Lung (tissue), 12 donors: Measurements from ENCODE around the gene UQCRH. TPM values are rescaled to one million over a fixed set of nuclear protein-coding genes. Genes with fewer than 3 reads are reported as not detected.
"Not testable (repeated sequence)": the region's sequence is repeated elsewhere in the genome, so short reads cannot be mapped to it uniquely, and the experiment has no call there.

Source experiments
- ATAC-seq: fragments of 200-7000 bp; cut with Tn5 transposase; one replicate; pipeline ENCODE4 v1.9.1; 2020; ENCODE audit warnings: moderate number of reproducible peaks; ENCODE audit not compliant: insufficient read depth, low FRiP score
- DNase-seq, 3 donors: peaks; one replicate each; pipeline ENCODE4 v3.0.0-alpha.2; 2013 to 2017
- H3K27ac ChIP-seq, 2 donors: one replicate each; pipeline ENCODE4 v1.5.1; 2013; ENCODE audit warnings: mild to moderate bottlenecking in 2 of 2, moderate library complexity in 2 of 2, control low read depth in 1 of 2, inconsistent platforms in 1 of 2, low read depth in 1 of 2, low read length in 1 of 2
- H3K27me3 ChIP-seq, 3 donors: one replicate each; pipeline ENCODE4 v1.5.1; 2013; ENCODE audit warnings: low read length in 2 of 3; ENCODE audit not compliant: control insufficient read depth in 3 of 3, insufficient read depth in 3 of 3
- H3K36me3 ChIP-seq, 4 donors: one replicate each; pipeline ENCODE4 v1.5.1; 2013; ENCODE audit warnings: low read length in 4 of 4, mild to moderate bottlenecking in 1 of 4, moderate library complexity in 1 of 4; ENCODE audit not compliant: control insufficient read depth in 4 of 4, insufficient read depth in 4 of 4
- H3K4me1 ChIP-seq, 5 donors: one replicate each; pipeline ENCODE4 v1.5.1; 2013; ENCODE audit warnings: low read length in 5 of 5, mild to moderate bottlenecking in 2 of 5, moderate library complexity in 1 of 5; ENCODE audit not compliant: control insufficient read depth in 5 of 5, insufficient read depth in 5 of 5
- H3K4me3 ChIP-seq: one replicate; pipeline ENCODE4 v1.5.1; 2013; ENCODE audit warnings: mild to moderate bottlenecking, control low read depth, moderate library complexity
- H3K9ac ChIP-seq, 2 donors: one replicate each; pipeline ENCODE4 v1.5.1; 2013; ENCODE audit warnings: low read length in 2 of 2, control low read depth in 1 of 2; ENCODE audit not compliant: insufficient read depth in 1 of 2
- H3K9me3 ChIP-seq, 4 donors: one replicate each; pipeline ENCODE4 v1.5.1; 2013; ENCODE audit warnings: low read length in 3 of 4, mild to moderate bottlenecking in 1 of 4, moderate library complexity in 1 of 4; ENCODE audit not compliant: control insufficient read depth in 4 of 4, insufficient read depth in 3 of 4
- CTCF ChIP-seq: IDR thresholded peaks from 2 replicates; pipeline ENCODE4 v1.5.1; 2012; ENCODE audit warnings: mild to moderate bottlenecking; ENCODE audit errors: control extremely low read depth, extremely low read depth
- WGBS, 2 donors: extraction: QIAGEN DNeasy Blood & Tissue Kit; methylation state at CpG; one replicate each; pipeline ENCODE4 v1.1.7; 2013; 5-methylcytosine and 5-hydroxymethylcytosine counted together
- polyA plus RNA-seq, 2 donors: library from polyadenylated mRNA; stranded (reverse); fragments of 200-250 nt; gene quantifications; one replicate each; pipeline ENCODE4 v1.2.1, GENCODE V29; 2013
- total RNA-seq, 2 donors: library from RNA; depleted of rRNA in 1 of 2; stranded (reverse); fragments of >200 nt in 1 of 2; gene quantifications; one replicate each; pipeline ENCODE4 v1.2.1, GENCODE V29; 2014 to 2021
- donor health status: control.
- donor health status: control.
- donor health status: Bipolar disorder and iron deficiency.
- donor health status: healthy.
- donor health status: DM: yes; HTN: yes; CAD: no.

Gene UQCRH
- total and polyA plus RNA-seq, 4 donors = 159 to 400 (median 304) TPM

- Histone ChIP-seq H3K27ac (no peak overlapping the region), H3K27me3 (no peaks in the 10 kb centered on the region), H3K4me1 (no peaks in the 10 kb centered on the region), H3K9me3 (no peaks in the 10 kb centered on the region), H3K4me3 (no peak overlapping the region), H3K36me3 (peaks cover 15 to 44% (median 30%) of the 10 kb centered on the region in 4 donors), H3K9ac (no peak overlapping the region)
- 92 to 94% methylated on average over 3 of the region's 3 CpGs for WGBS, 2 donors
- no peak for TF ChIP-seq CTCF
- no peak for ATAC-seq
- no peak for DNase-seq
Measured at GRCh38 chr1:46362158-46362557, 58.7 kb downstream of the UQCRH start.

- DNase-seq (no peak), ATAC-seq (no peak)
- H3K4me3 ChIP-seq = no peak overlapping the region
- no peak for TF ChIP-seq CTCF
- H3K9ac ChIP-seq = no peak overlapping the region
- no peaks in the 10 kb centered on the region for H3K9me3 ChIP-seq
- H3K36me3 ChIP-seq = peaks cover 13 to 41% (median 28%) of the 10 kb centered on the region in 4 donors
- H3K27ac ChIP-seq = no peak overlapping the region
- H3K27me3 ChIP-seq = no peaks in the 10 kb centered on the region
- no peaks in the 10 kb centered on the region for H3K4me1 ChIP-seq
- 97 to 99% methylated on average over 5 of the region's 5 CpGs for WGBS, 2 donors
Measured at GRCh38 chr1:46363121-46363520, 59.6 kb downstream of the UQCRH start.

- H3K4me1 ChIP-seq = no peaks in the 10 kb centered on the region
- H3K9ac ChIP-seq = no peak overlapping the region
- H3K27me3 ChIP-seq = no peaks in the 10 kb centered on the region
- no peak overlapping the region for H3K27ac ChIP-seq
- no peak overlapping the region for H3K4me3 ChIP-seq
- peaks cover 14 to 43% (median 28%) of the 10 kb centered on the region in 4 donors for H3K36me3 ChIP-seq
- H3K9me3 ChIP-seq = no peaks in the 10 kb centered on the region
- 87 to 89% methylated on average over 5 of the region's 5 CpGs for WGBS, 2 donors
- DNase-seq (no peak), ATAC-seq (no peak)
- TF ChIP-seq CTCF = no peak
Measured at GRCh38 chr1:46364612-46365011, 61.1 kb downstream of the UQCRH start.

GRCh38 chr1:46365796-46366195 is 62.3 kb downstream of the UQCRH start:
- not testable (repeated sequence) for H3K9me3 ChIP-seq, H3K4me3 ChIP-seq, DNase-seq, H3K27ac ChIP-seq, H3K9ac ChIP-seq, H3K27me3 ChIP-seq, H3K4me1 ChIP-seq, ATAC-seq
- H3K36me3 ChIP-seq = peaks cover 14 to 39% (median 26%) of the 10 kb centered on the region in 4 donors
- WGBS, 2 donors = 95 to 97% methylated on average over 8 of the region's 8 CpGs

Other genes starting within 250 kb of the UQCRH start
- 10 to 100 TPM; 14.0 to 36.7 TPM for gene PIK3R3, start 171.1 kb upstream of the UQCRH start, total RNA-seq
- 10 to 100 TPM in 1 of 2 donors, 1 to 10 TPM in 1; 9.1 to 20.1 TPM for gene PIK3R3, start 171.1 kb upstream of the UQCRH start, polyA plus RNA-seq
- gene TSPAN1, start 128.6 kb upstream of the UQCRH start, total RNA-seq = 100 to 1,000 TPM in 1 of 2 donors, 10 to 100 TPM in 1; 45.3 to 174 TPM
- 100 to 1,000 TPM; 105 to 174 TPM for gene TSPAN1, start 128.6 kb upstream of the UQCRH start, polyA plus RNA-seq
- gene P3R3URF, start 127.2 kb upstream of the UQCRH start, total RNA-seq = not detected
- not detected for gene P3R3URF, start 127.2 kb upstream of the UQCRH start, polyA plus RNA-seq
- 10 to 100 TPM; 34.6 to 70.2 TPM for gene POMGNT1, start 105.3 kb upstream of the UQCRH start, total RNA-seq
- gene POMGNT1, start 105.3 kb upstream of the UQCRH start, polyA plus RNA-seq = 10 to 100 TPM; 40.4 to 49.1 TPM
- 1 to 10 TPM in 1 of 2 donors, under 1 TPM in 1; 0.63 to 2.8 TPM for gene LURAP1, start 100.4 kb upstream of the UQCRH start, total RNA-seq
- gene LURAP1, start 100.4 kb upstream of the UQCRH start, polyA plus RNA-seq = 1 to 10 TPM in 1 of 2 donors, under 1 TPM in 1; 0.41 to 1.2 TPM
- 1 to 10 TPM; 2.1 to 2.2 TPM for gene RAD54L, start 55.9 kb upstream of the UQCRH start, total RNA-seq
- 1 to 10 TPM in 1 of 2 donors, under 1 TPM in 1; 0.72 to 2.0 TPM for gene RAD54L, start 55.9 kb upstream of the UQCRH start, polyA plus RNA-seq
- 10 to 100 TPM; 61.6 to 63.0 TPM for gene LRRC41, start 82 bp upstream of the UQCRH start, total RNA-seq
- 10 to 100 TPM; 21.6 to 38.9 TPM for gene LRRC41, start 82 bp upstream of the UQCRH start, polyA plus RNA-seq
- 10 to 100 TPM; 28.9 to 29.3 TPM for gene NSUN4, start 37.1 kb downstream of the UQCRH start, total RNA-seq
- 10 to 100 TPM; 11.2 to 17.8 TPM for gene NSUN4, start 37.1 kb downstream of the UQCRH start, polyA plus RNA-seq
- 10 to 100 TPM; 22.2 to 33.4 TPM for gene FAAH, start 90.6 kb downstream of the UQCRH start, total RNA-seq
- gene FAAH, start 90.6 kb downstream of the UQCRH start, polyA plus RNA-seq = 10 to 100 TPM; 13.9 to 34.8 TPM
- under 1 TPM in 1 of 2 donors, not detected in 1; 0.09 TPM for gene DMBX1, start 186.1 kb downstream of the UQCRH start, total RNA-seq
- gene DMBX1, start 186.1 kb downstream of the UQCRH start, polyA plus RNA-seq = under 1 TPM in 1 of 2 donors, not detected in 1; 0.01 TPM
- under 1 TPM in 1 of 2 donors, not detected in 1; 0.09 TPM for gene KNCN, start 247.9 kb downstream of the UQCRH start, total RNA-seq
- under 1 TPM in 1 of 2 donors, not detected in 1; 0.01 TPM for gene KNCN, start 247.9 kb downstream of the UQCRH start, polyA plus RNA-seq